Kidney (tissue), 14 donors: Measurements from ENCODE around the gene GOLGA6B. TPM values are rescaled to one million over a fixed set of nuclear protein-coding genes. Genes with fewer than 3 reads are reported as not detected.

ENCODE experiments used
- DNase-seq, 5 donors: peaks; one replicate each; pipeline ENCODE4 v3.0.0-alpha.2; 2013 to 2020
- FAIRE-seq: peaks from 2 replicates; lab custom pipeline; 2012; peaks lifted over from hg19 to GRCh38; lab: Jason Lieb, UNC
- H3K27ac ChIP-seq, 2 donors: one replicate each; pipeline ENCODE4 v1.7.0; 2013; ENCODE audit warnings: low read depth in 2 of 2, low read length in 2 of 2, inconsistent platforms in 1 of 2
- H3K27me3 ChIP-seq: one replicate; pipeline ENCODE4 v1.7.1; 2013; ENCODE audit warnings: low read length, inconsistent platforms; ENCODE audit not compliant: control insufficient read depth, insufficient read depth
- H3K36me3 ChIP-seq, 3 donors: one replicate each; pipeline versions ENCODE4 v1.7.0 to v1.7.1; 2013; ENCODE audit warnings: low read length in 3 of 3, control low read depth in 1 of 3, inconsistent platforms in 1 of 3; ENCODE audit not compliant: insufficient read depth in 3 of 3, control insufficient read depth in 2 of 3
- H3K4me1 ChIP-seq, 3 donors: one replicate each; pipeline versions ENCODE4 v1.7.0 to v1.7.1; 2013; ENCODE audit warnings: low read length in 3 of 3, inconsistent platforms in 1 of 3, low read depth in 1 of 3; ENCODE audit not compliant: control insufficient read depth in 2 of 3, insufficient read depth in 2 of 3
- H3K4me3 ChIP-seq, 3 donors: one replicate each; pipeline versions ENCODE4 v1.7.0 to v1.8.1; 2013; ENCODE audit warnings: low read length in 3 of 3, control low read depth in 1 of 3, inconsistent platforms in 1 of 3
- H3K9ac ChIP-seq, 3 donors: one replicate each; pipeline versions ENCODE4 v1.7.0 to v1.7.1; 2013; ENCODE audit warnings: low read length in 3 of 3, control low read depth in 1 of 3, inconsistent platforms in 1 of 3
- H3K9me3 ChIP-seq, 3 donors: one replicate each; pipeline versions ENCODE4 v1.7.0 to v1.7.1; 2013; ENCODE audit warnings: low read length in 3 of 3, control low read depth in 1 of 3, inconsistent platforms in 1 of 3; ENCODE audit not compliant: control insufficient read depth in 2 of 3, insufficient read depth in 1 of 3
- intact Hi-C: fragments of 100-400 bp; cut with DNase I; formaldehyde crosslinking; loops from one replicate; pipeline ENCODE4 v1.11.1; 2022
- polyA plus RNA-seq: library from polyadenylated mRNA; stranded (reverse); fragments of 350-450 nt; fragmentation: Illumina TruSeq; extraction: RNeasy Lipid Tissue Mini Kit (QIAGEN cat#74804); gene quantifications from one replicate; pipeline ENCODE4 v1.2.3, GENCODE V29; 2014; ENCODE audit warnings: low read depth, low replicate concordance; ENCODE audit not compliant: insufficient read depth
- total RNA-seq: library from RNA; stranded (reverse); fragmentation: NEBNext Ultra II Directional; extraction: Animal tissue kit (Norgen Biotek cat#: 25700); gene quantifications from one replicate; pipeline ENCODE4 v1.2.1, GENCODE V29; 2021
- TF ChIP-seq, protein P1 (sequence below): IDR thresholded peaks from 3 replicates; pipeline ENCODE4 v1.5.1; 2012; ENCODE audit warnings: mild to moderate bottlenecking, moderate library complexity, borderline replicate concordance; ENCODE audit not compliant: insufficient read depth; ENCODE audit errors: extremely low read depth
- donor health status: control.
- donor health status: control.
- donor health status: control.
- donor health status: control.
- donor health status: control.
- donor health status: DM: yes; HTN: yes; CAD: no.
- donor health status: Normal renal cell carcinoma (clear cell type).

Gene GOLGA6B
- total and polyA plus RNA-seq, 2 donors from 2014 or later = not detected

- FAIRE-seq = no peak
- no peak for DNase-seq
- H3K36me3 ChIP-seq = no peaks in the 10 kb centered on the region
- peak overlapping the region; percentile 91 to 93 for H3K27ac ChIP-seq
- peaks cover 3% of the 10 kb centered on the region for H3K27me3 ChIP-seq
- H3K9me3 ChIP-seq = no peaks in the 10 kb centered on the region
- intact Hi-C loops = no loop called here
- peak overlapping the region; percentile 83 to 94 (median 89) for H3K9ac ChIP-seq
- peaks cover 0 to 6% (median 0%) of the 10 kb centered on the region in 3 donors for H3K4me1 ChIP-seq
- peak overlapping the region; percentile 86 to 96 (median 90) for H3K4me3 ChIP-seq
- TF ChIP-seq, protein P1, sequence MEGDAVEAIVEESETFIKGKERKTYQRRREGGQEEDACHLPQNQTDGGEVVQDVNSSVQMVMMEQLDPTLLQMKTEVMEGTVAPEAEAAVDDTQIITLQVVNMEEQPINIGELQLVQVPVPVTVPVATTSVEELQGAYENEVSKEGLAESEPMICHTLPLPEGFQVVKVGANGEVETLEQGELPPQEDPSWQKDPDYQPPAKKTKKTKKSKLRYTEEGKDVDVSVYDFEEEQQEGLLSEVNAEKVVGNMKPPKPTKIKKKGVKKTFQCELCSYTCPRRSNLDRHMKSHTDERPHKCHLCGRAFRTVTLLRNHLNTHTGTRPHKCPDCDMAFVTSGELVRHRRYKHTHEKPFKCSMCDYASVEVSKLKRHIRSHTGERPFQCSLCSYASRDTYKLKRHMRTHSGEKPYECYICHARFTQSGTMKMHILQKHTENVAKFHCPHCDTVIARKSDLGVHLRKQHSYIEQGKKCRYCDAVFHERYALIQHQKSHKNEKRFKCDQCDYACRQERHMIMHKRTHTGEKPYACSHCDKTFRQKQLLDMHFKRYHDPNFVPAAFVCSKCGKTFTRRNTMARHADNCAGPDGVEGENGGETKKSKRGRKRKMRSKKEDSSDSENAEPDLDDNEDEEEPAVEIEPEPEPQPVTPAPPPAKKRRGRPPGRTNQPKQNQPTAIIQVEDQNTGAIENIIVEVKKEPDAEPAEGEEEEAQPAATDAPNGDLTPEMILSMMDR = no peak
These were observed 30.9 kb downstream of the GOLGA6B start for GRCh38 chr15:72685301-72685924.

DNA sequence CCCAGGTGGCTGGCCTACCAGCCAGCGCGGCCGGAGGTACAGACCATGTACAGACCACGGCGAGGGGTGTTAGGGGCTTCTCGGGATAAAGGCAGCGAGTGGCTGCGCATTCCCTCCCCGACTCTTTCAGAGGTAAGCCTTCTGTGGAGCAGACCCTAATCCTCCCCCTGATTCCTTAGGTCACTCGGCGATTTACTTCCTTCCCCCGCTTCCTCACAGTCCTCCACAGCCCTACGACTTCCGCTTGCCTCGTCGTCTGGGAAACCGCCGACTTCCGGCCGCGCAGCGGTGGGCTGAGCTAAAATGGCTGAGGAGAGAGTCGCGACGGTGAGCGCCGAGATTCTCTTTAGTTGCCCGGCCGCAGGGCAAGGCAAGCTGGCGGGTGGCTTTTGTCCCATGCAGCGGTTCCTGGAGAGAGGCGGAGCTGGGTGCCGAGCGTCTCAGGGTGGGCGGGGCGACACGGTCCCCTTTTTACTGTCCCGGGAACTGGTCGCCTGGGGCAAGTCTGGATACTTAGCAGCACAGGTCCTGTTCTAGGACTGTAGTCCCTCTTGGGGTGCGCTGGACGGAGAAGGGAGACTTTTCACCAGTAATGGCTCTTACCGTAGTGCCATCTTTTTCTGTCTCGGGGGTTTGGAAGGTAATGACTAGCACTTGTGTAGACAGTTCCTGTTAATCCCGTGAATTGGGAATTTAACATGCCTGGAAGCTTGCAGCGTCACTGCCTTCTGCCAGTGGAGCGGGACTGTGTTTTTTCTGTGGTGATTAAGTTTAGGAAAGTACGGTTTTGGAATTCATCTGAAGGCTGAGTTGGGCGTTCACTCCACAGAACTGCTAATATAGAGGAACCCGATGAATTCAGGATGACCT, 31.7 kb downstream of the GOLGA6B start, which contains the start of the genes BBS4 and HIGD2B:
TSS of gene BBS4 (plus strand) at position 283 of the 870 bp plus-strand sequence. CDS start at position 304, 21 bp downstream.
TSS of gene HIGD2B (minus strand) at position 258 of the 870 bp plus-strand sequence. CDS start 9,808 bp downstream, outside the sequence.
- Histone ChIP-seq H3K9ac (peak within 1 kb of the TSS; percentile 83 to 94 (median 89)), H3K27me3 (no peaks in the 10 kb centered on the region), H3K4me1 (peaks cover 0 to 6% (median 0%) of the 10 kb centered on the region in 3 donors), H3K27ac (peak within 1 kb of the TSS; percentile 91 to 93), H3K36me3 (no peaks in the 10 kb centered on the region), H3K9me3 (no peaks in the 10 kb centered on the region), H3K4me3 (peak within 1 kb of the TSS; percentile 86 to 96 (median 90))
- peak; percentile 95 to 98 (median 96) for DNase-seq
- no peak for FAIRE-seq
- intact Hi-C loops = no loop called here
- TF ChIP-seq, protein P1 = no peak

DNA sequence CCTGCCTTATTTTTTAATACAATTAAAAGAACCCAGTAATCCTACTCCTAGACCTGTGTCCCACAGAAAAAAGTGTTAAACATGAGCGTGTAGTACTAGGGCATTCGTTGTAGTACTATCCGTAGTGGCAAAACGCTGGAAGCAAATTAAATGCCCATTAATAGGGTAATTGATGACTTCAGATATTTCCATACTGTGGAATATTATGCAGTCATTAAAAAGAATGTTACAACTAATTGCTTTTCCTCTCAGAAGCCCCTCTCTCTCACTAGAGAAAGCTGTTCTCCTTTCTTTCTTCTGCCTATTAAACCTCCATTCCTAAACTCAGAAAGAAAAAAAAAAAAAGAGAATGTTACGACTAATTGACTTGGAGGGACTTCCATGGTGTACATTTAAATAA, 34.2 kb downstream of the GOLGA6B start:
- TF ChIP-seq, protein P1 = no peak
- Histone ChIP-seq H3K9me3 (no peaks in the 10 kb centered on the region), H3K27me3 (no peaks in the 10 kb centered on the region), H3K9ac (no peak overlapping the region), H3K4me3 (no peak overlapping the region), H3K27ac (no peak overlapping the region), H3K36me3 (no peaks in the 10 kb centered on the region), H3K4me1 (peaks cover 0 to 6% (median 0%) of the 10 kb centered on the region in 3 donors)
- intact Hi-C loops = no loop called here
- FAIRE-seq (no peak), DNase-seq (no peak)
